HEK293T (cell line): ENCODE measurements around the gene PRKCE.

ENCODE experiments used
- CTCF ChIA-PET: fragments of 350-600 bp; formaldehyde crosslinking; extraction: SDS; loops from one replicate; lab custom pipeline; 2021; ENCODE audit warnings: antibody characterized with exemption, inconsistent platforms; lab: Yijun Ruan, JAX
- POLR2A ChIA-PET: fragments of 350-600 bp; formaldehyde crosslinking; extraction: SDS; loops from one replicate; lab custom pipeline; 2020; ENCODE audit warnings: antibody characterized with exemption, inconsistent platforms; lab: Yijun Ruan, JAX
- DNase-seq: peaks from one replicate; pipeline ENCODE4 v3.0.0; 2012; ENCODE audit warnings: mixed read lengths; ENCODE audit errors: extremely low spot score
- ARNT ChIP-seq: fragments of 450-650 bp; IDR thresholded peaks from 2 replicates; pipeline ENCODE4 v1.6.1; 2017; ENCODE audit warnings: mild to moderate bottlenecking
- BHLHE40 ChIP-seq: fragments of 450-650 bp; IDR thresholded peaks from 2 replicates; pipeline ENCODE4 v1.6.1; 2016; ENCODE audit warnings: mild to moderate bottlenecking, moderate library complexity, borderline replicate concordance
- CTBP1 ChIP-seq: fragments of 450-650 bp; IDR thresholded peaks from 2 replicates; pipeline ENCODE4 v1.6.1; 2016; ENCODE audit warnings: borderline replicate concordance
- ELF4 ChIP-seq: fragments of 450-650 bp; IDR thresholded peaks from 2 replicates; pipeline ENCODE4 v1.6.1; 2017; ENCODE audit warnings: antibody characterized with exemption
- FOXA1 ChIP-seq: fragments of 450-650 bp; IDR thresholded peaks from 2 replicates; pipeline ENCODE4 v1.6.1; 2016; ENCODE audit warnings: mild to moderate bottlenecking
- FOXK2 ChIP-seq: fragments of 450-650 bp; IDR thresholded peaks from 2 replicates; pipeline ENCODE4 v1.6.1; 2016; ENCODE audit warnings: mild to moderate bottlenecking
- FOXM1 ChIP-seq: fragments of 450-650 bp; IDR thresholded peaks from 2 replicates; pipeline ENCODE4 v1.6.1; 2017; ENCODE audit warnings: mild to moderate bottlenecking, borderline replicate concordance
- HDGF ChIP-seq: fragments of 450-650 bp; IDR thresholded peaks from 2 replicates; pipeline ENCODE4 v1.6.1; 2017; ENCODE audit warnings: antibody characterized with exemption, borderline replicate concordance
- L3MBTL2 ChIP-seq: fragments of 450-650 bp; conservative IDR thresholded peaks from 2 replicates; pipeline ENCODE4 v1.6.1; 2016; ENCODE audit warnings: mild to moderate bottlenecking
- LEF1 ChIP-seq: fragments of 450-650 bp; IDR thresholded peaks from 2 replicates; pipeline ENCODE4 v1.6.1; 2017; ENCODE audit warnings: mild to moderate bottlenecking, borderline replicate concordance
- NFRKB ChIP-seq: fragments of 450-650 bp; IDR thresholded peaks from 2 replicates; pipeline ENCODE4 v1.6.1; 2016; ENCODE audit warnings: mild to moderate bottlenecking, moderate library complexity
- PKNOX1 ChIP-seq: fragments of 450-650 bp; IDR thresholded peaks from 2 replicates; pipeline ENCODE4 v1.6.1; 2016
- SP1 ChIP-seq: fragments of 450-650 bp; IDR thresholded peaks from 2 replicates; pipeline ENCODE4 v1.6.1; 2017
- SUZ12 ChIP-seq: fragments of 450-650 bp; IDR thresholded peaks from 2 replicates; pipeline ENCODE4 v1.6.1; 2016; ENCODE audit warnings: mild to moderate bottlenecking
- TARDBP ChIP-seq: fragments of 450-650 bp; IDR thresholded peaks from 2 replicates; pipeline ENCODE4 v1.6.1; 2016
- ZNF384 ChIP-seq: fragments of 450-650 bp; IDR thresholded peaks from 2 replicates; pipeline ENCODE4 v1.6.1; 2016

PRKCE gene

GRCh38 chr2:45826460-45826859 is 175.0 kb downstream of the PRKCE start:
- CTCF ChIA-PET: no interaction called here

GRCh38 chr2:45826884-45827635 is 175.6 kb downstream of the PRKCE start:
- CTCF ChIA-PET: no interaction called here
- TF ChIP-seq BHLHE40 (no peak), NFRKB (no peak), L3MBTL2 (no peak), SP1 (no peak), FOXM1 (no peak), LEF1 (no peak)
- POLR2A ChIA-PET: no interaction called here
- DNase-seq: no peak

More at GRCh38 chr2:45826460-45826859, 175.0 kb downstream of the PRKCE start:
- DNase-seq: no peak
- POLR2A ChIA-PET: no interaction called here
- TF ChIP-seq FOXK2 (no peak), ELF4 (no peak), HDGF (no peak), FOXA1 (no peak), LEF1 (no peak), NFRKB (no peak), ARNT (no peak), FOXM1 (no peak), SUZ12 (no peak), SP1 (no peak)

- ChIA-PET POLR2A (no interaction called here), CTCF (no interaction called here)
- no peak for TF ChIP-seq ELF4
- no peak for TF ChIP-seq PKNOX1
- TF ChIP-seq SUZ12: no peak
- DNase-seq: no peak
These were observed 178.8 kb downstream of the PRKCE start for GRCh38 chr2:45830322-45830721.

GRCh38 chr2:45833301-45833967 is 182.0 kb downstream of the PRKCE start:
- no peak for DNase-seq
- TF ChIP-seq FOXM1: no peak
- TF ChIP-seq HDGF: no peak
- no peak for TF ChIP-seq TARDBP
- TF ChIP-seq CTBP1: no peak
- TF ChIP-seq LEF1: no peak
- TF ChIP-seq PKNOX1: no peak
- no peak for TF ChIP-seq ARNT
- TF ChIP-seq SP1: no peak
- TF ChIP-seq FOXA1: no peak
- TF ChIP-seq BHLHE40: no peak
- POLR2A ChIA-PET: no interaction called here
- CTCF ChIA-PET: no interaction called here

GRCh38 chr2:45833968-45834344 is 182.5 kb downstream of the PRKCE start:
- POLR2A ChIA-PET: interaction anchor here (1.1 kb wide), 1 partner anchor 17 kb away, joined by 3 read pairs; no protein-coding TSS in a partner anchor
- DNase-seq: no peak

More at GRCh38 chr2:45833968-45834344, 182.5 kb downstream of the PRKCE start:
- CTCF ChIA-PET: no interaction called here
- TF ChIP-seq HDGF (no peak), ZNF384 (no peak), FOXA1 (no peak), SP1 (no peak), CTBP1 (no peak), L3MBTL2 (no peak), ELF4 (no peak), PKNOX1 (no peak), ARNT (no peak), FOXM1 (no peak), SUZ12 (no peak), FOXK2 (no peak), TARDBP (no peak), BHLHE40 (no peak), LEF1 (no peak), NFRKB (no peak)
